ENCODE results near the gene HDAC7. TPM values are rescaled to one million over a fixed set of nuclear protein-coding genes. Genes with fewer than 3 reads are reported as not detected.
A peak's percentile ranks its signal among the peaks of the same experiment; 100 is the strongest.

HDAC7 gene
- total RNA-seq, 1 donor from 2014 or later = 76.1 TPM

DNA sequence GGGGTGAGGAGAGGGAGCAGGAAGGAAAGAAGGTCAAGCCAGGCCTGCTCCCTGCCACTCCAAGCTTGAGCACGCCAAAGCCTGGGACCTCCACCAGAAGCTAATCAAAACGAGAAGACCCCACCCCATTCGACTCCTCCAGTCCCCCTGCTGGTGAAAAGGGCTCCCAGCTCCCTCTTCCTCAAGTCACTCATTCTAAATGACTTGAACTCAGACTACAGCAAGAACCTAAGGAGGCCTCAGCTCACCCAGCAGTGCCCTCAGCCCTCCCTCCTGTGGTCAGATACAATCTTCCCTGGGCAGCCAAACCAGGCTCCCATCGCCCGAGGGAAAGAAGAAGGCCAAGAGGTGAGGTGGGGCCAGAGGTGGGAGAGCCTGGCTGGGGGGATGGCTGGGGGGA, 17.4 kb downstream of the HDAC7 start:
- DNase-seq (ENCODE audit: extremely low spot score, unreplicated experiment) = no peak
- TF ChIP-seq, protein P1, sequence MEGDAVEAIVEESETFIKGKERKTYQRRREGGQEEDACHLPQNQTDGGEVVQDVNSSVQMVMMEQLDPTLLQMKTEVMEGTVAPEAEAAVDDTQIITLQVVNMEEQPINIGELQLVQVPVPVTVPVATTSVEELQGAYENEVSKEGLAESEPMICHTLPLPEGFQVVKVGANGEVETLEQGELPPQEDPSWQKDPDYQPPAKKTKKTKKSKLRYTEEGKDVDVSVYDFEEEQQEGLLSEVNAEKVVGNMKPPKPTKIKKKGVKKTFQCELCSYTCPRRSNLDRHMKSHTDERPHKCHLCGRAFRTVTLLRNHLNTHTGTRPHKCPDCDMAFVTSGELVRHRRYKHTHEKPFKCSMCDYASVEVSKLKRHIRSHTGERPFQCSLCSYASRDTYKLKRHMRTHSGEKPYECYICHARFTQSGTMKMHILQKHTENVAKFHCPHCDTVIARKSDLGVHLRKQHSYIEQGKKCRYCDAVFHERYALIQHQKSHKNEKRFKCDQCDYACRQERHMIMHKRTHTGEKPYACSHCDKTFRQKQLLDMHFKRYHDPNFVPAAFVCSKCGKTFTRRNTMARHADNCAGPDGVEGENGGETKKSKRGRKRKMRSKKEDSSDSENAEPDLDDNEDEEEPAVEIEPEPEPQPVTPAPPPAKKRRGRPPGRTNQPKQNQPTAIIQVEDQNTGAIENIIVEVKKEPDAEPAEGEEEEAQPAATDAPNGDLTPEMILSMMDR (conservative IDR thresholded peaks at IDR 0.05) = peak; percentile 59
- Mint-ChIP-seq H3K36me3 (no peaks in the 10 kb centered on the region), H3K27ac (no peak overlapping the region), H3K9me3 (no peaks in the 10 kb centered on the region), H3K27me3 (no peaks in the 10 kb centered on the region), H3K4me3 (no peak overlapping the region), H3K4me1 (ENCODE audit: unreplicated experiment) (peaks cover 38% of the 10 kb centered on the region)

DNA sequence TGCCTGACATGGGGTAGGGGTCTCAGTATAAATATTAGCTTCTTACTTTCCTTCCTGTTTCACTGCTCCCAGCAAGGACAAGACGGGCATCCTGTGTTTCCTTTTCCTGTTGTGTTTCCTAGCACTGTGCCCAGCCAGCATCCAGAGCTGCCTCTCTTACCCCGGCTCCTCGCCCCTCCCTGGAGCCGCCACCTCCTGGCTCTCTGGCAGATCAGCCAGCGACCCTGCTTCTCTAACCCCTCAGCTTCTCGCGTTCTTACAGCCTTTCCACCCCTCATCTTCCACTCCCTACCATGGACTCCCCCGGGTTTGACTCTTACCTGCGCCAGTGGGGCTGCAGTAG, 17.8 kb downstream of the HDAC7 start:
- TF ChIP-seq, protein P1 (conservative IDR thresholded peaks at IDR 0.05) = no peak
- Mint-ChIP-seq H3K9me3 (no peaks in the 10 kb centered on the region), H3K36me3 (no peaks in the 10 kb centered on the region), H3K4me1 (ENCODE audit: unreplicated experiment) (peaks cover 33% of the 10 kb centered on the region), H3K4me3 (no peak overlapping the region), H3K27me3 (no peaks in the 10 kb centered on the region), H3K27ac (no peak overlapping the region)
- DNase-seq (ENCODE audit: extremely low spot score, unreplicated experiment) = no peak

- no peak overlapping the region for H3K4me3 Mint-ChIP-seq
- peaks cover 33% of the 10 kb centered on the region for H3K4me1 Mint-ChIP-seq (ENCODE audit: unreplicated experiment)
- H3K27ac Mint-ChIP-seq = peak overlapping the region; percentile 61
Observed at GRCh38 chr12:47801170-47801903, 18.4 kb downstream of the HDAC7 start.

DNA sequence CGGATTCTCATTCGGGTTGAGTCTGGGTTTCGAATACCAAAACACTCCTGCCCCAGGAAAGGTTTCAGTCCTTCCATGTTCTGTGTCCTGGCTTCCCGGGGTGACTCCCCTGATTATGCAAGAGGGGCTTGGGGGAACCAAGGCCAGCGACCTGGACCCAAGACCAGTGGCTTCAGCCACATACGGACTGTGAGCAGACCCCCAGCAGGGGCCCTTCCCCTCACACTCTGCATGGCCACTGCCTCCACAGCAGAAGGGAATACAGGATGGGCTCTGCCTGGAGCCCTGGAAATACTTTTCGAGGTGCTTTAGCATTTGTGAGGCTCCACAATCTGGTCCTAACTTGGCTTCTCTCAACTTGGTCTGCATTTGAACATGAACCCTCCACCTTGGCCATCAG, 19.1 kb downstream of the HDAC7 start:
- Mint-ChIP-seq H3K4me1 (ENCODE audit: unreplicated experiment) (peaks cover 31% of the 10 kb centered on the region), H3K27me3 (no peaks in the 10 kb centered on the region), H3K27ac (peak overlapping the region; percentile 61), H3K4me3 (no peak overlapping the region), H3K36me3 (no peaks in the 10 kb centered on the region), H3K9me3 (no peaks in the 10 kb centered on the region)
- DNase-seq (ENCODE audit: extremely low spot score, unreplicated experiment) = no peak
- TF ChIP-seq, protein P1 (conservative IDR thresholded peaks at IDR 0.05) = no peak

More at GRCh38 chr12:47801170-47801903, 18.4 kb downstream of the HDAC7 start:
- Mint-ChIP-seq H3K9me3 (no peaks in the 10 kb centered on the region), H3K27me3 (no peaks in the 10 kb centered on the region), H3K36me3 (no peaks in the 10 kb centered on the region)
- no peak for DNase-seq (ENCODE audit: extremely low spot score, unreplicated experiment)
- TF ChIP-seq, protein P1 (conservative IDR thresholded peaks at IDR 0.05) = no peak

GRCh38 chr12:47799357-47799955, 20.2 kb downstream of the HDAC7 start:
- H3K4me1 Mint-ChIP-seq (ENCODE audit: unreplicated experiment) = peaks cover 26% of the 10 kb centered on the region
- H3K4me3 Mint-ChIP-seq = no peak overlapping the region
- no peak overlapping the region for H3K27ac Mint-ChIP-seq
- H3K9me3 Mint-ChIP-seq = no peaks in the 10 kb centered on the region
- no peaks in the 10 kb centered on the region for H3K36me3 Mint-ChIP-seq
- no peak for DNase-seq (ENCODE audit: extremely low spot score, unreplicated experiment)
- H3K27me3 Mint-ChIP-seq = no peaks in the 10 kb centered on the region
- TF ChIP-seq, protein P1 (conservative IDR thresholded peaks at IDR 0.05) = no peak

All from type B pancreatic cell (in vitro differentiated cells).